Spleen (tissue), 7 donors: ENCODE results near the gene ANO5.

Source experiments
- CTCF ChIP-seq, 11 experiments: fragments of 200-600 bp in 7 of 11; fragments of 450-650 bp in 4 of 11; sonication (generic) in 4 of 11; IDR thresholded peaks in 8 of 11; conservative IDR thresholded peaks in 3 of 11; 1 replicate in 7 of 11; 2 replicates in 4 of 11; pipeline versions ENCODE4 v1.4.0 to v1.8.0; 2016 to 2021; ENCODE audit warnings: antibody characterized with exemption in 11 of 11, inconsistent platforms in 4 of 11, mild to moderate bottlenecking in 1 of 11
- POLR2AphosphoS5 ChIP-seq, 3 donors: sonication (generic); formaldehyde crosslinking; IDR thresholded peaks; one replicate each; pipeline ENCODE4 v1.5.1; 2017; ENCODE audit warnings: antibody characterized with exemption in 3 of 3
- donor health status: DM: no; HTN: no; CAD: no; lungs with moderate emphysema.
- donor health status: DM: no; HTN: no; CAD: no.
- donor health status: DM: no; HTN: no; CAD: no.

- TF ChIP-seq CTCF (IDR thresholded peaks at IDR 0.05 in 8 of 11, conservative IDR thresholded peaks at IDR 0.05 in 3 of 11) (peak in 5 of 11 experiments; percentile 6 to 30 (median 23)), POLR2AphosphoS5 (IDR thresholded peaks at IDR 0.05) (no peak)
Measured at GRCh38 chr11:22169833-22170232, 23.1 kb upstream of the ANO5 start.
